ENCODE measurements around the gene HARBI1.

DNA sequence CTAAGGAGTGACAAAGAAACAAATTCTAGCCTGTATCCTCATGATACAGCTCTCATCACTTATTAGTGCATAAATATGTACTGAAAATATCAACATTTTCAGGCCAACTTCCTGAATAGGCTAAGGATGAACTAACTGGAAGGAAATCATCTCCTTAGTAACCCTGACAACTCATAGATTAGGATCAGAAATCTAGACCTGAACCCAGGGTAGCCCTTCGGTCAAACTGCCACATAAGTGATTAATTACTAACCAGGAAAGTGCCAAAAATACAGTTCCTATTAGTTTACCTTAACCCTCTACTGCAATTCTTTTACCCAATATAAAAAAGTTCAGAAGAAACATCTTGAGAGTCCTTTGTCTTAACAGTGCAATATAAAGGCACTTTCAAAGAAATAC is 63.2 kb downstream of the HARBI1 start:
- no peak for TF ChIP-seq POLR2A (IDR thresholded peaks at IDR 0.05)
- TF ChIP-seq, protein P1, sequence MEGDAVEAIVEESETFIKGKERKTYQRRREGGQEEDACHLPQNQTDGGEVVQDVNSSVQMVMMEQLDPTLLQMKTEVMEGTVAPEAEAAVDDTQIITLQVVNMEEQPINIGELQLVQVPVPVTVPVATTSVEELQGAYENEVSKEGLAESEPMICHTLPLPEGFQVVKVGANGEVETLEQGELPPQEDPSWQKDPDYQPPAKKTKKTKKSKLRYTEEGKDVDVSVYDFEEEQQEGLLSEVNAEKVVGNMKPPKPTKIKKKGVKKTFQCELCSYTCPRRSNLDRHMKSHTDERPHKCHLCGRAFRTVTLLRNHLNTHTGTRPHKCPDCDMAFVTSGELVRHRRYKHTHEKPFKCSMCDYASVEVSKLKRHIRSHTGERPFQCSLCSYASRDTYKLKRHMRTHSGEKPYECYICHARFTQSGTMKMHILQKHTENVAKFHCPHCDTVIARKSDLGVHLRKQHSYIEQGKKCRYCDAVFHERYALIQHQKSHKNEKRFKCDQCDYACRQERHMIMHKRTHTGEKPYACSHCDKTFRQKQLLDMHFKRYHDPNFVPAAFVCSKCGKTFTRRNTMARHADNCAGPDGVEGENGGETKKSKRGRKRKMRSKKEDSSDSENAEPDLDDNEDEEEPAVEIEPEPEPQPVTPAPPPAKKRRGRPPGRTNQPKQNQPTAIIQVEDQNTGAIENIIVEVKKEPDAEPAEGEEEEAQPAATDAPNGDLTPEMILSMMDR (IDR thresholded peaks at IDR 0.05) = no peak

All from suprapubic skin (tissue), 3 donors.